SK-N-SH (cell line): ENCODE data around the gene HDDC2.

Source experiments
- CHD2 ChIP-seq: fragments of 150-350 bp; IDR thresholded peaks from 2 replicates; pipeline ENCODE4 v1.6.1; 2018; ENCODE audit warnings: low read length; ENCODE audit not compliant: partially characterized antibody
- ELF1 ChIP-seq: IDR thresholded peaks from 2 replicates; pipeline ENCODE4 v1.4.0; 2012
- FOXM1 ChIP-seq: IDR thresholded peaks from 2 replicates; pipeline ENCODE4 v1.4.0; 2012; ENCODE audit warnings: low read depth, mild to moderate bottlenecking
- POLR2AphosphoS5 ChIP-seq: IDR thresholded peaks from 2 replicates; pipeline ENCODE4 v1.6.1; 2012; ENCODE audit warnings: low read depth, low read length
- TF ChIP-seq, protein P1 (sequence below): fragments of 200-600 bp; sonication (generic); IDR thresholded peaks from 2 replicates; pipeline ENCODE4 v1.6.1; 2017; ENCODE audit warnings: antibody characterized with exemption, mild to moderate bottlenecking, moderate library complexity
- TF ChIP-seq, protein P2 (sequence below): fragments of 150-350 bp; IDR thresholded peaks from 2 replicates; pipeline ENCODE4 v1.6.1; 2017; ENCODE audit warnings: antibody characterized with exemption, low read length, low read depth, borderline replicate concordance

DNA sequence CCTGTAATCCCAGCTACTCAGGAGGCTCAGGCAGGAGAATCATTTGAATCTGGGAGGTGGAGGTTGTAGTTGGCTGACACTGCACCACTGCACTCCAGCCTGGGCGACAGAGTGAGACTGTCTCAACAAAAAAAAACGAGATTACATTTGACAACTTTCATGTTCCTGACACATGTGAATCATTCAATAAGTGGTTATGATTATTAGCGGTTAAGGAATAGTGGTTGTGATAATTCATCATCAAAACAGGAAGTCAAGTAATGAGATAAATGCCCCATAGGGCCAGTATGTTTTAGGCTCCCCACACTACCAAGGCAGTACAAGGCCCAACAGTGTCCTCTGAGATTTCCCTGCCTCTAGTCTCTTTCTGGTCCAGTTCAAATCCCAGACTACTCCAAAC, 2.5 kb downstream of the HDDC2 start:
- TF ChIP-seq, protein P1, sequence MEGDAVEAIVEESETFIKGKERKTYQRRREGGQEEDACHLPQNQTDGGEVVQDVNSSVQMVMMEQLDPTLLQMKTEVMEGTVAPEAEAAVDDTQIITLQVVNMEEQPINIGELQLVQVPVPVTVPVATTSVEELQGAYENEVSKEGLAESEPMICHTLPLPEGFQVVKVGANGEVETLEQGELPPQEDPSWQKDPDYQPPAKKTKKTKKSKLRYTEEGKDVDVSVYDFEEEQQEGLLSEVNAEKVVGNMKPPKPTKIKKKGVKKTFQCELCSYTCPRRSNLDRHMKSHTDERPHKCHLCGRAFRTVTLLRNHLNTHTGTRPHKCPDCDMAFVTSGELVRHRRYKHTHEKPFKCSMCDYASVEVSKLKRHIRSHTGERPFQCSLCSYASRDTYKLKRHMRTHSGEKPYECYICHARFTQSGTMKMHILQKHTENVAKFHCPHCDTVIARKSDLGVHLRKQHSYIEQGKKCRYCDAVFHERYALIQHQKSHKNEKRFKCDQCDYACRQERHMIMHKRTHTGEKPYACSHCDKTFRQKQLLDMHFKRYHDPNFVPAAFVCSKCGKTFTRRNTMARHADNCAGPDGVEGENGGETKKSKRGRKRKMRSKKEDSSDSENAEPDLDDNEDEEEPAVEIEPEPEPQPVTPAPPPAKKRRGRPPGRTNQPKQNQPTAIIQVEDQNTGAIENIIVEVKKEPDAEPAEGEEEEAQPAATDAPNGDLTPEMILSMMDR, result no peak
- TF ChIP-seq FOXM1 (no peak), ELF1 (no peak), POLR2AphosphoS5 (no peak), CHD2 (no peak)
- TF ChIP-seq, protein P2, sequence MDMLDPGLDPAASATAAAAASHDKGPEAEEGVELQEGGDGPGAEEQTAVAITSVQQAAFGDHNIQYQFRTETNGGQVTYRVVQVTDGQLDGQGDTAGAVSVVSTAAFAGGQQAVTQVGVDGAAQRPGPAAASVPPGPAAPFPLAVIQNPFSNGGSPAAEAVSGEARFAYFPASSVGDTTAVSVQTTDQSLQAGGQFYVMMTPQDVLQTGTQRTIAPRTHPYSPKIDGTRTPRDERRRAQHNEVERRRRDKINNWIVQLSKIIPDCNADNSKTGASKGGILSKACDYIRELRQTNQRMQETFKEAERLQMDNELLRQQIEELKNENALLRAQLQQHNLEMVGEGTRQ, result no peak
